Panc1 (cell line): Measurements from ENCODE around the gene PRAMEF9. TPM values are rescaled to one million over a fixed set of nuclear protein-coding genes. Genes with fewer than 3 reads are reported as not detected.

Experiments
- ATAC-seq: fragments of 200-7000 bp; cut with Tn5 transposase; 2 replicates; pipeline ENCODE4 v1.9.1; 2020; ENCODE audit warnings: mild to moderate bottlenecking, moderate library complexity
- BruUV-seq: library from RNA; stranded (reverse); fragments of 400-500 nt; replicated peaks from 2 replicates; lab custom pipeline; 2021; lab: Mats Ljungman, UMichigan
- CTCF ChIA-PET: fragments of 300-600 bp; sonication (Branson Sonifier 250); formaldehyde crosslinking; loops from one replicate; lab custom pipeline; 2022; ENCODE audit warnings: antibody characterized with exemption; lab: Charles Lee
- POLR2A ChIA-PET: fragments of 300-600 bp; sonication (Branson Sonifier 250); formaldehyde crosslinking; loops from one replicate; lab custom pipeline; 2022; ENCODE audit warnings: antibody characterized with exemption; lab: Charles Lee
- DNase-seq: peaks from one replicate; pipeline ENCODE4 v3.0.0-alpha.2; 2010; ENCODE audit warnings: low read depth, low spot score
- H3K27ac ChIP-seq: 2 replicates; pipeline ENCODE4 v1.5.1; 2011; ENCODE audit warnings: mild to moderate bottlenecking, low read length, inconsistent platforms
- H3K27me3 ChIP-seq: fragments of 200-500 bp; sonication (Bioruptor generic); 2 replicates; pipeline ENCODE4 v1.6.0; 2014; ENCODE audit warnings: low read length, inconsistent platforms; ENCODE audit not compliant: control insufficient read depth, insufficient read depth
- H3K36me3 ChIP-seq: fragments of 200-500 bp; sonication (Bioruptor generic); 2 replicates; pipeline ENCODE4 v1.5.1; 2014; ENCODE audit warnings: inconsistent platforms, mild to moderate bottlenecking, low read length, moderate library complexity; ENCODE audit not compliant: control insufficient read depth, insufficient read depth
- H3K4me1 ChIP-seq: 2 replicates; pipeline ENCODE4 v1.5.1; 2011; ENCODE audit warnings: inconsistent platforms, mild to moderate bottlenecking, low read length, moderate library complexity; ENCODE audit not compliant: control insufficient read depth, insufficient read depth
- H3K4me3 ChIP-seq, 2 experiments: 2 replicates each; pipeline ENCODE4 v1.5.1; 2011 to 2012; ENCODE audit warnings: low read depth in 2 of 2, low read length in 2 of 2, mild to moderate bottlenecking in 2 of 2, inconsistent platforms in 1 of 2, moderate library complexity in 1 of 2
- H3K9me3 ChIP-seq: fragments of 200-500 bp; sonication (Bioruptor generic); 2 replicates; pipeline ENCODE4 v1.5.1; 2014; ENCODE audit warnings: low read depth, mild to moderate bottlenecking, inconsistent platforms, low read length, moderate library complexity; ENCODE audit not compliant: control insufficient read depth, insufficient read depth
- POLR2AphosphoS5 ChIP-seq: IDR thresholded peaks from 2 replicates; pipeline ENCODE4 v1.6.1; 2012; ENCODE audit warnings: mild to moderate bottlenecking, low read depth, low read length, moderate library complexity
- SIN3A ChIP-seq: IDR thresholded peaks from 2 replicates; pipeline ENCODE4 v1.6.1; 2012; ENCODE audit warnings: low read depth, mild to moderate bottlenecking, low read length, moderate library complexity, borderline replicate concordance; ENCODE audit not compliant: insufficient read depth
- TCF7L2 ChIP-seq: IDR thresholded peaks from 2 replicates; pipeline ENCODE4 v1.6.1; 2011; ENCODE audit warnings: mild to moderate bottlenecking, low read depth, low read length, inconsistent platforms
- in situ Hi-C: cut with HindIII; loops from 2 replicates; pipeline ENCODE4 v1.10.0; 2016; ENCODE audit warnings: low sequenced_read_pairs, low pct_unique_long_range_greater_than_20kb
- intact Hi-C: fragments of 100-400 bp; cut with micrococcal nuclease; formaldehyde crosslinking; loops from one replicate; pipeline ENCODE4 v1.10.0; 2022; ENCODE audit not compliant: unreplicated experiment
- total RNA-seq: library from RNA; stranded (reverse); gene quantifications from one replicate; pipeline ENCODE4 v1.2.1, GENCODE V29; 2021; ENCODE audit not compliant: unreplicated experiment
- TF ChIP-seq, protein P1 (sequence below), 2 experiments: IDR thresholded peaks; 2 replicates each; pipeline ENCODE4 v1.6.1; 2011 to 2012; ENCODE audit warnings: low read depth in 2 of 2, control low read depth in 1 of 2, low read length in 1 of 2, mild to moderate bottlenecking in 1 of 2, moderate library complexity in 1 of 2; ENCODE audit not compliant: insufficient read depth in 1 of 2
- TF ChIP-seq, protein P2 (sequence below): fragments of 450-650 bp; IDR thresholded peaks from 2 replicates; pipeline ENCODE4 v1.5.1; 2017; ENCODE audit warnings: mild to moderate bottlenecking

PRAMEF9 gene
- total RNA-seq, 1 experiment from 2014 or later: not detected

DNA sequence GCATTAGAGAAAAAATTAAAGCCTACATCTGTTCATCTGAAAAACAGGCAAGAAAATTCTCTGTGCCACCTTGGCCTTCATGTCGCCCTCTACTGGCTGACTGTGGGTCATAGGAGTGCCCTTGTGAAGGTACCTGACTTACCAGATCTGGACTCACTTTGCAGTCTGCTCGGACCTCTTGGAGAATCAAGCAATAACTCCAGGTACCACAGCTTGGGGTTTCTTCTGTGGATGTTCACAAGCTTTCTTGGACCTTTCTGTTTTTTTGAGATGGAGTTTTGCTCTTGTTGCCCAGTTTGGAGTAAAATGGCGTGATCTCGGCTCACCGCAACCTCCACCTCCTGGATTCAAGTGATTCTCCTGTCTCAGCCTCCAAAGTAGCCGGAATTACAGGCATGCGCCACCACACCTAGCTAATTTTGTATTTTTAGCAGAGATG lies 56.7 kb downstream of the PRAMEF9 start:
- ATAC-seq: 0 out of 2 replicates have a peak, but pooled peaks have one; percentile 62
- no TSS peak for BruUV-seq
- CTCF ChIA-PET: interaction anchor here (0.7 kb wide), 1 partner anchor 581 kb away, joined by 4 read pairs; no protein-coding TSS in a partner anchor
- intact Hi-C loops (no loop called here), in situ Hi-C loops (no loop called here)
- Histone ChIP-seq H3K4me1 (no peaks in the 10 kb centered on the region), H3K9me3 (no peaks in the 10 kb centered on the region), H3K27ac (no peak overlapping the region), H3K4me3 (no peak overlapping the region), H3K36me3 (no peaks in the 10 kb centered on the region), H3K27me3 (0 out of 2 replicates have a peak, but pooled peaks cover 3% of the 10 kb centered on the region)
- DNase-seq: peak; percentile 35
- POLR2A ChIA-PET: no interaction called here
- TF ChIP-seq, protein P1, sequence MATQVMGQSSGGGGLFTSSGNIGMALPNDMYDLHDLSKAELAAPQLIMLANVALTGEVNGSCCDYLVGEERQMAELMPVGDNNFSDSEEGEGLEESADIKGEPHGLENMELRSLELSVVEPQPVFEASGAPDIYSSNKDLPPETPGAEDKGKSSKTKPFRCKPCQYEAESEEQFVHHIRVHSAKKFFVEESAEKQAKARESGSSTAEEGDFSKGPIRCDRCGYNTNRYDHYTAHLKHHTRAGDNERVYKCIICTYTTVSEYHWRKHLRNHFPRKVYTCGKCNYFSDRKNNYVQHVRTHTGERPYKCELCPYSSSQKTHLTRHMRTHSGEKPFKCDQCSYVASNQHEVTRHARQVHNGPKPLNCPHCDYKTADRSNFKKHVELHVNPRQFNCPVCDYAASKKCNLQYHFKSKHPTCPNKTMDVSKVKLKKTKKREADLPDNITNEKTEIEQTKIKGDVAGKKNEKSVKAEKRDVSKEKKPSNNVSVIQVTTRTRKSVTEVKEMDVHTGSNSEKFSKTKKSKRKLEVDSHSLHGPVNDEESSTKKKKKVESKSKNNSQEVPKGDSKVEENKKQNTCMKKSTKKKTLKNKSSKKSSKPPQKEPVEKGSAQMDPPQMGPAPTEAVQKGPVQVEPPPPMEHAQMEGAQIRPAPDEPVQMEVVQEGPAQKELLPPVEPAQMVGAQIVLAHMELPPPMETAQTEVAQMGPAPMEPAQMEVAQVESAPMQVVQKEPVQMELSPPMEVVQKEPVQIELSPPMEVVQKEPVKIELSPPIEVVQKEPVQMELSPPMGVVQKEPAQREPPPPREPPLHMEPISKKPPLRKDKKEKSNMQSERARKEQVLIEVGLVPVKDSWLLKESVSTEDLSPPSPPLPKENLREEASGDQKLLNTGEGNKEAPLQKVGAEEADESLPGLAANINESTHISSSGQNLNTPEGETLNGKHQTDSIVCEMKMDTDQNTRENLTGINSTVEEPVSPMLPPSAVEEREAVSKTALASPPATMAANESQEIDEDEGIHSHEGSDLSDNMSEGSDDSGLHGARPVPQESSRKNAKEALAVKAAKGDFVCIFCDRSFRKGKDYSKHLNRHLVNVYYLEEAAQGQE (IDR thresholded peaks at IDR 0.05; ENCODE audit: insufficient read depth in 1 of 2, low read depth in 2 of 2, low read length in 1 of 2): no peak
- TF ChIP-seq POLR2AphosphoS5 (no peak), TCF7L2 (no peak), SIN3A (no peak)
- TF ChIP-seq, protein P2, sequence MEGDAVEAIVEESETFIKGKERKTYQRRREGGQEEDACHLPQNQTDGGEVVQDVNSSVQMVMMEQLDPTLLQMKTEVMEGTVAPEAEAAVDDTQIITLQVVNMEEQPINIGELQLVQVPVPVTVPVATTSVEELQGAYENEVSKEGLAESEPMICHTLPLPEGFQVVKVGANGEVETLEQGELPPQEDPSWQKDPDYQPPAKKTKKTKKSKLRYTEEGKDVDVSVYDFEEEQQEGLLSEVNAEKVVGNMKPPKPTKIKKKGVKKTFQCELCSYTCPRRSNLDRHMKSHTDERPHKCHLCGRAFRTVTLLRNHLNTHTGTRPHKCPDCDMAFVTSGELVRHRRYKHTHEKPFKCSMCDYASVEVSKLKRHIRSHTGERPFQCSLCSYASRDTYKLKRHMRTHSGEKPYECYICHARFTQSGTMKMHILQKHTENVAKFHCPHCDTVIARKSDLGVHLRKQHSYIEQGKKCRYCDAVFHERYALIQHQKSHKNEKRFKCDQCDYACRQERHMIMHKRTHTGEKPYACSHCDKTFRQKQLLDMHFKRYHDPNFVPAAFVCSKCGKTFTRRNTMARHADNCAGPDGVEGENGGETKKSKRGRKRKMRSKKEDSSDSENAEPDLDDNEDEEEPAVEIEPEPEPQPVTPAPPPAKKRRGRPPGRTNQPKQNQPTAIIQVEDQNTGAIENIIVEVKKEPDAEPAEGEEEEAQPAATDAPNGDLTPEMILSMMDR: peak; percentile 70

Other genes with a start within 250 kb of the PRAMEF9 start
- gene PRAMEF6, start 224.3 kb upstream of the PRAMEF9 start, total RNA-seq: not detected
- not detected for gene PRAMEF27, start 115.3 kb upstream of the PRAMEF9 start, total RNA-seq
- gene HNRNPCL3, start 111.1 kb upstream of the PRAMEF9 start, total RNA-seq: not detected
- gene PRAMEF25, start 101.1 kb upstream of the PRAMEF9 start, total RNA-seq: not detected
- gene HNRNPCL2, start 55.0 kb upstream of the PRAMEF9 start, total RNA-seq: not detected
- gene PRAMEF26, start 15.8 kb upstream of the PRAMEF9 start, total RNA-seq: not detected
- gene HNRNPCL4, start 6.2 kb upstream of the PRAMEF9 start, total RNA-seq: not detected
- gene PRAMEF13, start 29.6 kb downstream of the PRAMEF9 start, total RNA-seq: not detected
- gene PRAMEF18, start 54.3 kb downstream of the PRAMEF9 start, total RNA-seq: not detected
- gene PRAMEF5, start 82.3 kb downstream of the PRAMEF9 start, total RNA-seq: not detected
- gene PRAMEF8, start 113.3 kb downstream of the PRAMEF9 start, total RNA-seq: not detected
- gene PRAMEF33, start 131.7 kb downstream of the PRAMEF9 start, total RNA-seq: not detected
- not detected for gene PRAMEF15, start 143.7 kb downstream of the PRAMEF9 start, total RNA-seq
- not detected for gene PRAMEF14, start 175.3 kb downstream of the PRAMEF9 start, total RNA-seq
- not detected for gene PRAMEF19, start 200.1 kb downstream of the PRAMEF9 start, total RNA-seq
- gene PRAMEF17, start 217.8 kb downstream of the PRAMEF9 start, total RNA-seq: not detected
- gene PRAMEF20, start 238.6 kb downstream of the PRAMEF9 start, total RNA-seq: not detected